HG02571 (cell line): Measurements from ENCODE around the gene COL1A1.

ENCODE experiments used
- ATAC-seq: cut with Tn5 transposase; IDR thresholded peaks from one replicate; pipeline ENCODE4 v1.9.1; 2021; ENCODE audit warnings: mild to moderate bottlenecking, moderate library complexity; ENCODE audit not compliant: unreplicated experiment

The COL1A1 gene

DNA sequence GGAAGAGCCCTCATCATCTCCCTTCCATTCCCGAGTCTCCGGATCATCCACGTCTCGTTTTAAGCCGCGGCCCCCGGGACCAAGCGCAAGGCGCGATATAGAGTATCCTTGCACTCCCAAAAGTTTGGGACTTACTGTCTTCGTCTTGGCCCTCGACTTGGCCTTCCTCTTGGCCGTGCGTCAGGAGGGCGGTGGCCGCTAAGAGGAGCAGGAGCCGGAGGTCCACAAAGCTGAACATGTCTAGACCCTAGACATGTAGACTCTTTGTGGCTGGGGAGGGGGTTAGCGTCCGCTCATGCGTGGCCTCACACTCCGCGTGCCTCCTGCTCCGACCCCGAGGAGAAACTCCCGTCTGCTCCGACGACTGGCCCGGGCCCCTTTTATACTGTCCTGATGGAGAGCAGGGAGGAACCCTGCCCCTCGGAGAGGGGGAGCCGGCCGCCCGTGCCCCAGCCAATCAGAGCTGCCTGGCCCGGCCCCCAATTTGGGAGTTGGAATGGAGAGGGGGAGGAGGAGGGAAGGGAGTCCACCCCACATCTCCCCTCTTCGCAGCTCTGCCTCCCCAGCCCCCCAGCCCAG, at the start of gene COL1A1:
TSS of gene COL1A1 (minus strand) at position 356 of the 579 bp plus-strand sequence. CDS start at position 238, 118 bp downstream.
- ATAC-seq: no peak

DNA sequence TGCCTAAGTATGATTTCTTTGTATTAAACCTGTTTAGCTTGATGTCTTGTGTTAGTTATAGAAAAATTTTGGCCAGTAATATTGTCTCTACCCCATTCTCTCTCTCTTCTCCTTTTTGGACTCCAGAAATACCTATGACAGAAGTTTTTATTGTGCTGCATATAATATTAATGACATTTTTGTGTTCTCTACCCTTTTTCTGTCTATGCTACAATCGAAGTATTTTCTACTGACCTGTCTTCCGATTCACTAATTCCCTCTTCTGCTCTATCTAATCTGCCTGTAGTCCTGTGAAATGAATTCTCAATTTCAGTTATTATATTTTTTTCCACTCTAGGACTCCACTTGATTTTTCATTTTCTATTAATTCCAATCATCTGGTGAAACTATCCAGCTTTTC, 46.8 kb upstream of the COL1A1 start:
- ATAC-seq: no peak

DNA sequence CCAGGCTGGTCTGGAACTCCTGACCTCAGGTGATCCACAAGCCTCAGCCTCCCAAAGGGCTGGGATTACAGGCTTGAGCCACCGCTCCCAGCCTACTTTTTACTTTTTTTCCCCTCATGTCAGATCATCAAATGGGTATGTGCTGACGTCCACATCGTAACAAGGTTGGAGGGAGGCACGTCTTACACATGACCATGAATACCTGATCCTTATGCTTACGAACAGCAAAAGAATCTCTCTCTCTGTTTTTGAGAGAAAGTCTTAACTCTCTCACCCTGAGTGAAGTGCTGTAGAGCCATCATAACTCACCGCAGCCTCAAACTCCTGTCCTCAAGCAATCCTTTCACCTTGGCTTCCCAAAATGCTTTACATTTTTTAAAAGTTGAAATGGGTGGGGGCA, 43.3 kb upstream of the COL1A1 start:
- ATAC-seq: no peak

DNA sequence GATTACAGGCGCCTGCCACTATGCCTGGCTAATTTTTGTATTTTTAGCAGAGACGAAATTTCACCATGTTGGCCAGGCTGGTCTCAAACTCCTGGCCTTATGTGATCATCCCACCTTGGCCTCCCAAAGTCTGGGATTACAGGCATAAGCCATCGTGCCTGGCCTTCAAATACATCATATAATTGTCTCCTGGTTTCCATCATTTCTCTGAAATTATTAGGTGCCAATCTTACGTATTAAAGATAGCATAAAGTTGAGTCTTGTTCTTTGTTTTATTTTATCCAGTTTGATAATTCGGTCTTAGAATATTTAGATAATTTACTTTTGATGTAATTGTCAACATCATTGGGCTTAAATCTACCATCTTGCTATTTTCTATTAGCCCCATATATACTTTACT, 40.0 kb upstream of the COL1A1 start:
- ATAC-seq: no peak

DNA sequence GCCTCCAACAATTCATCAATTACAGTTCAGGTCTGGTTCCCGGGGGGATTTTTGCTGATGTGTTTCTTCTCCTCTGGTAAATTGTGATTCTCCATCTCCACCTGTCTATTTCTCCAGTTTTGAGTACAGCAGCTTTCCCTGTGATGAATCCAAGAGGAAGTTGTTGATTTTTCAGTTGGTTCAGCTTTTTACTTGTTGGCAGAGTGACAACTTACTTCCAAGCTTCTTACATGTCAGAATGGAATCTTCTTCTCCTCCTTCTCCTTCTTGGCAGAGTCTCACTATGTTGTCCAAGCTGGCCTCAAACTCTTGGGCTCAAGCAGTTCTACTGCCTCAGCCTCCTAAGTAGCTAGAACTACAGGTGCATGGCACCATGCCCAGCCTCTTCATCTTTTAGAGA, 39.4 kb upstream of the COL1A1 start:
- no peak for ATAC-seq

DNA sequence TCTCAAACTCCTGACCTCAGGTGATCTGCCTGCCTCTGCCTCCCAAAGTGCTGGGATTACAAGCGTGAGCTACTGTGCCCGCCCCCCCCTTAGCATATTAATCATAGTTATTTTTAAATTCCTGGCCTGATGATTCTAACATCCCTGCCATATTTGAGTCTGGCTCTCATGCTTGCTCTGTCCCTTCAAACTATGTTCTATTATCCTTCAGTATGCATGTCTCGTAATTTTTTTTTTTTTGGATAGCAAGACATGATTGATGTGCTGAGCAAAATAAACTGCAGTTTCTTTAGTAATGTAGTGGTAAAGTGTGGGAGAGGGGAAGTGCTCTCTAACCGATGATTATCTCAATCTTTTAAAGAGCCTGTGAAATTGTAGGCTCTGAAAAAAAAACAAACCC, 38.5 kb upstream of the COL1A1 start:
- no peak for ATAC-seq

DNA sequence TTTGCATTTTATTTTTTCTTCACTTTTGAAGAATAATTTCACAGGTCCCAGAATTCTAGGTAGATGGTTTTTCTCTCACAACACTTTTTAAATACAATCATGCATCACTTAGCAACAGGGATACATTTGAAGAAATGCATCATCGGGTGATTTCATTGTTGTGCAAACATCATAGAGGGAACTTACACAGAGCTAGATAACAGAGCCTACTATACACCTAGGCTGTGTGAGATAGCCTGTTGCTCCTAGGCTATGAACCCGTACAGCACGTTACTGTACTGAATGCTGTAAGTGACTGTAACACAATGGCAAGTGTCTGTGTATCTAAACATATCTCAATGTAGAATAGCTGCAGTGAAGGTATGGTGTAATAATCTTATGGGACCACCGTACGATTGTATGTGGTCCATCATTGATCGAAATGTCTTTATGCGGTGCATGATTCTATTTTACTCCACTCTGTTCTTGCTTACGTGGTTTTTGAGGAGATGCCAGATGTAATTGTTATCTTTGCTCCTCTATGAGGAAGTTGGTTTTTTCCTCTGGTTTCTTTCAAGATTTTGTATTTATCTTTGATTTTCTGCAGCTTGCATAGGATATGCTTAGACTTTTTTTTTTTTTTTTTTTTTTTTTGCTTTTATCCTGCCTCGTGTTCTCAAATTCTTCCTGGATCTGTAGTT, 37.3 kb upstream of the COL1A1 start:
- ATAC-seq: no peak

DNA sequence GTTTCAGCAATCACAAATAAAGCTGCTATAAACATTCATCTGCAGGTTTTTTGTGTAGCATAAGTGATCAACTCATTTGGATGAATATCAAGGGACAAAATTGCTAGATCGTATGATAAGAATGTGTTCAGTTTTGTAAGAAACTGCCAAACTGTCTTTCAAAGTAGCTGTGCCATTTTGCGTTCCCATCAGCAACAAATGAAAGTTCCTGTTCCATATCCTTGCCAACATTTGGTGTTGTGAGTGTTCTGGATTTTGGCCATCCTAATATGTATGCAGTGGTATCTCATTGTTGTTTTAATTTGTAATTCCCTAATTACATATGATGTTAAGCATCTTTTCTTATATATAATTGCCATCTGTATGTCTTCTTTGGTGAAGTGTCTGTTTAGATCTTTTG, 36.5 kb upstream of the COL1A1 start:
- ATAC-seq: no peak

DNA sequence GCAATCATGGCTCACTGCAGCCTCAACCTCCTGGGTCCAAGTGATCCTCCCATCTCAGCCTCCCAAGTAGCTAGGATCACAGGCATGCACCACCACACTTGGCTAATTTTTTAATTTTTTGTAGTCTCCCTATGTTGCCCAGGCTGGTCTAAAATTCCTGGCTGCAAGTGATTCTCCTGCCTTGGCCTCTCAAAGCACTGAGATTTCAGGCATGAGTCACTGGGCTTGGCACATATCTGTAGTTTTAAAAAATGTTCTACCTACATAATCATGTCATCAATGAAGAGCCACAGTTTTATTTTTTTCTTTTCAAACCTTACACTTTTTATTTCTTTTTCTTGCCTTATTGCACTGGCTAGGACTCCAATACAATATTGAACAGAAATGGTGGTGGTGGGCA, 33.1 kb upstream of the COL1A1 start:
- no peak for ATAC-seq

DNA sequence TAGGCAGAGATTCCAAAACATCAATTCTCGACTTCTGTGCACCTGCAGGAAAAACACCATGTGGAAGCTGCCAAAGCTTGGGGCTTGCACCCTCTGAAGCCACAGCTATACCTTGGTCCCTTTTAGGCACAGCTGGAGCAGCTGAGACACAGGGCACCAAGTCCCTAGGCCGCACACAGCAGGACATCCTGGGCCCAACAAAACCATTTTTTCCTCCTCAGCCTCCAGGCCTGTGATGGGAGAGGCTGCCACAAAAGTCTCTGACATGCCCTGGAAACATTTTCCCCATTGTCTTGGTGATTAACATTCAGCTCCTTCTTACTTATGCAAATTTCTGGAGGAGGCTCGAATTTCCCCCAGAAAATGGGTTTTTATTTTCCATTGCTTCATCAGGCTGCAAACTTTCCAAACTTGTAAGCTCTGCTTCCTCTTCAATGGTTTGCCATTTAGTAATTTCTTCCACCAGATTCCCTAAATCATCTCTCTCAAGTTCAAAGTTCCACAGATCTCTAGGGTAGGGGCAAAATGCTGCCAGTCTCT, 24.3 kb upstream of the COL1A1 start:
- ATAC-seq: no peak

DNA sequence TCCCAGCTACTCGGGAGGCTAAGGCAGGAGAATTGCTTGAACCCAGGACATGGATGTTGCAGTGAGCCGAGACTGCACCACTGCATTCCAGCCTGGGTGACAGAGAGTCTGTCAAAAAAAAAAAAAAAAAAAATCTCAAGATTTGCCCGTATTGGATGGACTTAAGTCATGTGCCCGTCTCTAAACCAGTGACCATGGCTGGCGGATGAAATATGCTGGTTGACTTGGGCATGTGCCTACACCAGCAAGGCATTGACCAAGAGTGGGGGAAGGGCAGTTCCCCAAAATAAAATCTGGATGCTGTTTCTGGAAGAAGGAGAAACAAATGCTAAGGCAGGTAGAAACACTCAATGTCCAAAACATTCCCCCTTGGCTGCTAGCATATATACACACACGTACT, 21.5 kb upstream of the COL1A1 start:
- ATAC-seq: no peak

DNA sequence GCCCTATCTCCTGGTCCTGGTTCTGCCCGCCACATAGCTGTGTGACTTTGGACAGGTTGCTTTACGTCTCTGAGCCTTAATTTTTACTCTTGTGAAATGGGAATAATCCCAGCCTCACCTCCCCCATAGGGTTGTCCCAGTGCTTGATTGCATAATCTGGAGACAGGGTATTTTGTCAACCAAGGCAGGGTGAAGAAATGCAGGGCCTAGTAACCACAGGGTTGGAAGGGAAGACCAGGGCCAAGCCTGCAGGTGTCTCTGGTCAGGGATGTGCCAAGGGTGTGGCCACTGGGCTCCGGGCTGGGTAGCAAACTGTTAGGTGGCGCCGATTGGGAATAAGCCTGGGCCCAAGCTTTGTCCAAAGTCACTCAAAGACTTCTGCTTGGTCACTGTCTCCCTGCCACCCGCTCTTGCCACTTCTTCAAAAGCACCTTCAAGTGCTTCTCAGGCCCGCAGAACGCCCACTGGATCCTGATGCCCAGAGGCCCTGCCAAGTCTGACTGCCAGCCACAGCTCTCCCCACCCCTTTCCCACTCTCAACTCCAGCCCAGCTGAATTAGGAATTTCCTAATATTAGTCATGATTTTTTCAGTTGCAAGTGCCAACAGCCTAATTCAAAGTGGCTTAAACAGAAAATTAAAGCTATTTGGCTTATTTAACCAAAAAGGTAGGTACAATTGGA, 20.6 kb upstream of the COL1A1 start:
- ATAC-seq: no peak

DNA sequence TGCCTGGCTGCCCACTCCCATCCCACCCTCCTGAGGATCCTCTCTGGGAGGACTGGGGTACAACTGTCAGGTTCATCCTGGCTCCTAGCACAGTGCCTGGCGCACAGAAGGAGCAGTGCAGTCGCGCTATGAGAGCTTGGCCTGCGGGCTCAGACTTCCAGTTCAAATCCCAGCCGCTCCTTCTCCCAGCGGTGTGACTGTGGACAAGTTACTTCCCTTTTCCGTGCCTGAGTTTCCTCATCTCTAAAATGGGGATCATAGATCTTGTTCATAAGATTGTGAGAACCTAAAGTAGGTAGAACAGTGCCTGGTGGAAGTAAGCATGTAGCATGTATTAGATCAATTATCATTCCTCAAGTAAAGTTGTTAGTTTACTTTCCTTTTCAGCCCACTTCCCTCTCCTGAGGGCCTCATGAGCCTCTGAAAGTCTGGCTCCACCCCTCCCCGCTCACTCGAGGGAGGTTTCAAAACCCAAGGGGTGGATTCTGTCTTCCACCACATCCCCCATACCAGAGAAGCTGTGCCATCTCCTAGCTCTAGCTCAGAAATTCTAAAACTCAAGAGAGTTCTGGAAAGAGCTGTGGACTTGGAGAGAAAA, 19.9 kb upstream of the COL1A1 start:
- no peak for ATAC-seq

DNA sequence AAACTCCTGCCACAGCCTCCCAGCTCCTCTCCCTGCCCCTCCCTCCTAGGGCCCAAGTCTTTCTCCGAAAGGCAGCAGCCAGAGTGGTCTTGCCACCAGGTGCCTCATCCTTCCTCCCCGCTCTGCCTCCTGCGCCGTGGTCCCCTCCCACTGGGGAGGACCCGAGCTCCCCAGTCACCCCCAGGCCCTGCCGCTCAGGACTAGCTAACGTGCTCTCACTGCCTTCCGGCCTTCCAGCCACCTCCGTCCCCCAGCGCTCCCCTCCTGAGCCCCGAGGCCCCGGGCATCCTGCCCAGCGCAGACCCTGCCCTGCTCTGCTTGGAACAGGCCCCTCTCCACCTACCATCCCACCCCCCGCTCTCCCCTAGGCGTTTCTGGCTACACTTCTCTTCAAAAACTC, 19.4 kb upstream of the COL1A1 start:
- ATAC-seq: no peak

DNA sequence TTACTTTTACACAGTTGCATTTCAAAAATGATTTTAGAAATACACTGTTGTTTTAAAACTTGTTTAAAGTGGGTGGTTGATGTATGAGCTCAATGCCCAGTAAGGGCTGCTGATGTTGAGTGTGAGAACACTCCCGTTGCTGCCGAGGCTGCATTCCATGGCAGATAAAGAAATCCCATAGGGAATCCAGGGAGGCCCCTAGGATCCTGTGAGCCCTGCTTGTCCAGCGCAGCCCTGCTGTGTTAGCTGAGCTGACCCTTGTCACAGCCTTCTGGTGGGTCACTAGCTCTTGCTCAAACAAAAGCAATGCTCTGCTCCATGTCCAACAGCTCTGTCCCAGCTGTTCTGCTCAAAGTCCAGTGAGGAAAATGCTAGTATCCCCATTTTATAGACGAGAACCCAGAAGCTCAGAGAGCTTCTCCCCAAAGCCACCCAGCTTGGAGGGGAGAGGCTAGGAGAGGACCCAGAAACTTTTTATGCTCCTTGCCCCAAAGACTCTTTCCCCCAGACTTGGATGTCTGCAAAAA, 18.6 kb upstream of the COL1A1 start:
- ATAC-seq: no peak

DNA sequence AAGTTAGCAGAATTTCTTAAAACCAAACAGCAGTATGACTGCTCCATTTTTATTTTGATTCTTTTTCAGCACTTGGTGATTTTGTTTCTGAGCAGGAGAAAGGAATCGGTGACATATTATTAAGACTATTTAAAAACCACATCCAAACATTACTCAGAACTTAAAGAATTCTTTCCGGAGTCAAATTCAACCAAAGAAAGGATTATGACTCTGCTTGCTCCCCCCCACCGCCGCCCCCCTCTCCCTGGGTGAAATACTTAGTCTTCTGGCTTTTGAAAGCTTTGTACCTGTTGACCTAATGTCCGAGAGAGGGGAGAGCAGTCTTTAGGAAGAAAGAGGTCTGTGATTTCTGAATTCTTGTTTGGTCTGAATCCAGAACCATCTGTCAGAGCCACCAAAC, 17.9 kb upstream of the COL1A1 start:
- no peak for ATAC-seq

DNA sequence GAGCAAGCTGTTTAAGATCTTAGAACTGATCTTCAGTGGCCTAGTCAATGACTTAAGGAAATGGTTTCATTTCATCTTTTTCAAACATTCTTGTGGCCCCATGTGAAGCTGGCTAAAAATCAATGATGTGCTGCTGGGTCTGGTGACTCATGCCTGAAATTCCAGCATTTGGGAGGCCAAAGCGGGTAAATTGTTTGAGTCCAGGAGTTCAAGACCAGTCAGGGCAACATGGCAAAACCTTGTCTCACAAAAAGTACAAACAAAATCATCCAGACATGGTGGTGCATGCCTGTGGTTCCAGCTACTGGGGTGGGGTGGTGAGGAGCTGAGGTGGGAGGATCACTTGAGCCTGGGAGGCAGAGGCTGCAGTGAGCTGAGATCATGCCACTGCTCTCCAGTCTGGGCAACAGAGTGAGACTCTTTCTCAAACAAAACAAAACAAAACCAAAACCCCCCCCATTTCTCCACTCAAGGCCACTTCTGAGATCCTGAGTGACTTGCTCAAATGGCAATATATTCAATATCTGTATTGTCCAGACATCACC, 17.4 kb upstream of the COL1A1 start:
- ATAC-seq: no peak

DNA sequence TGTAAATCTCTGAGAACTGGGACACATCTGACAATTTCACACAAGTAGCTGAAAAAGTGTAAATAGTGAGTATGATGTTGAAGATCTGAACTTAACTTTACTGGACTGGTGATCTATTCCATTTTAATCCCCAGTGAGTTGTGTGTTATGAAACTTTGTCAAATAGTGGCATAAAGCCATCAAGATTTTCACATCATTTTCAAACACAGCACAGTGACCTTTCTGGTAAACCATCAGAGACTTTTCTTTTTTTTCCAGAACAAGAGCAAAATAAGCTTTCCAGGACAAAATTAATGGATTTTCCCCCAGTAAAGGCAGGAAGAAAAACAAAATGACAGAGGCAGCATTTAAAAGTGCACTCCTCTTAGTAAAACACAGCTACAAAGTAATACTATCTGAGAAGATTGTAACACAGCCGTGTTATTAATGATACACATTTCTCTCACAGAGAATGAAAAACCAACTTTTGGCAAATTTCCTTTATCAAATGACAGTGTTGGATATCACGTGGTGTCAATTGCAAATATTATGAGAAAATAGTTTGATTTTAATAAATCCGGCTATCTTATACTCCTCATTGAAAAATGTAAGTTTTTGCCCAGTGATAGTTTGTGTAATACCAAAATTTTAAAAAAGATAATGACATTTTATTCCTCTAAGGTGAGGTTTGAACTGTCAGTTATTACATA, 16.8 kb upstream of the COL1A1 start:
- ATAC-seq: no peak

DNA sequence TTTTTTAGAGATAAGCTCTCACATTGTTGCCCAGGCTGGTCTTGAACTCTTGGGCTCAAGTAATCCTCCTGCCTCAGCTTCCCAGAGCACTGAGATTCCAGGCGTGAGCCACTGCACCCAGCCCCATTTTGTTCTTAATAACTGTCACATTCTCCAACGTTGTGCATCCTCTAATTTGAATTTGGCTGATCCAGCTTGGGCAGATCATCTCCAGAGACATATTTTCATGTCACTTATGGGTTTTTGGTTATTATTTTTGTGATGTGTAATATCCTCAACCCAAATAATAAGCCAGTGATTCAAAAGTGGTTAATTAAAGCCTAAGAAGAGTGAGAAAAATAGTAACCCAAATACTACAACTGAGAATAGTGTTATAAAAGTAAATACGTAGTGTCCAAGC, 16.2 kb upstream of the COL1A1 start:
- no peak for ATAC-seq

DNA sequence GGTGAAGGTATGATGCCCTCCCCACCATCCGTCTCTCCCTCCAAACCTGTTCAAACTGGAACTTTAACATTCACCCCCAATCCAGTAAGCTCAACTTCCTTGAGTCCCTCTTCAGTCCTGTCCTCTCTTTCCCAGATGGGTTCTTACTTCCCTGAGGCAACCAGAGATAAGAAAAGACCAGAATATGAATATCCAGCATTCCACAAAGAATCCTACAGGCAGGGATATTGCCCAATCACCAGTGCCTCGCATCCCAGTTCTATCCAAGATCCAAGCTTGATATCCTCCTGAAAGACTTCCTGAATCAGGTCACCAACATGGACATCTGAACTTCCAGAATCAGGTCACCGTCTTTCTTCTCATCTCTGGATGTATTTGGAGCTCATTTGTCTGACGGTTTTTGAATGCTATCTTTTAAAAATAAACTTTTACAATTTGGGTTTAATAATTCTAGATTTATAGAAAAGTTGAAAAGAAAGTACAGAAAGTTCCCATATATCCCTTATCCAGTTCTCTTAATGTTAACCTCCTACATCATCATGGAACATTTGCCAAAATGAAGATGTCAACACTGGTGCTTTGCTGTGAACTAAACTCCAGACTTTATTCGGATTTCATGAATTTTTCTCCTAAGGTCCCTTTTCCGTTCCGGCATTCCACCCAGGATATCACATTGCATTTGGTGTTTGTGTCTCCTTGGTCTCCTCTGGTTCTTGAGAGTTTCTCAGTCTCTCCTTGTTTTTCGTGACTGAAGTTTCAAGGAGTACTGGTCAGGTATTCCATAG, 13.7 kb upstream of the COL1A1 start:
- ATAC-seq: no peak
